Measurements from ENCODE around the gene ARSB. TPM values are rescaled to one million over a fixed set of nuclear protein-coding genes. Genes with fewer than 3 reads are reported as not detected.

Gene ARSB
- total and polyA plus RNA-seq, 10 of the 15 experiments (the other 5 are each of a cell fraction or from before 2014, with no cell fraction given), result 1.2 to 8.2 (median 6.1) TPM

DNA sequence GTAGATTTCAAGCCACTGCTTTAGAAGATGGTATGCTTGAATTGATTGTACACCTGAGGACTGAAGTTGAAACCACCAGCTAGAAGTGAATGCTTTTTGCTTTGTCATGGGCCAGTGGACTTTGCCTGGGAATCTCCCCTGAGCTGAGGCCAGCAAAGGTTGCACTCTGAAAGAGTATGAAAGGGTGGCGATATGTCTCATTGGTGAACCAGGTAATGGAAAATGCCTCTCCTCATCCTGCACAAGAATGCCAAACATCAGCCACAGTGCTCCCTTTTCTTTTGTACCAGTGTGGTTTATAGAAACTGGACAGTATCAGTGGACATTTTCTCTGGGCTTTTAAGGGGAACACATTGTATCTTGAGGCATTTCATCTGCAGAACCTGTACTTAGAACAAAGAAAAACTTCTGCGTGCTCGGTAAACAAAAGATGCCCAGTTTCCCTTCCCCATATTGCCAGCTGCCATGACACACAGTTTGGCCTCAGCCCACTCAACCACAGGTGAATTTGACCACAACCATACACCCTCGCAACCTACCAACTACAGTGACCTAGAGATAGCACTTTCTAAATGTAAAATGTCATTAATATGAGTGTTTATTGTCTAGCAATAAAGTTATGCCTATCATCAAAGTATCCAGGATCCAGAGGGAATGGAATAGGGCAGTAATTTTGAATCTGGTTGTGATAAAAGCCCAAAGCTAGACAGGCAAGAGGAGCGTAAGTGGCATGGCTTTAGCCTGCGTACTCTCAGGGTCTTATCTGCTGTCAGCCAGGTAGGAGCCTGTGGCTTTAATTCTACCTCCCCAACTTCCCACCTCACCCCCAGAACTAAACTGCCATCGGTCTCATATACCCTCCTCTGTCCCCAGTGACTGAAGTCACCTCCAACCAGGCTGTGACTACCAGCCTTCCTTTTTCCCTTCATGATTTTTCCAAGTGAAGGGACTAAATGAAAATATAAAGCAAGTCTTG is 257.0 kb downstream of the ARSB start (continued):
- TF ChIP-seq, protein P1, sequence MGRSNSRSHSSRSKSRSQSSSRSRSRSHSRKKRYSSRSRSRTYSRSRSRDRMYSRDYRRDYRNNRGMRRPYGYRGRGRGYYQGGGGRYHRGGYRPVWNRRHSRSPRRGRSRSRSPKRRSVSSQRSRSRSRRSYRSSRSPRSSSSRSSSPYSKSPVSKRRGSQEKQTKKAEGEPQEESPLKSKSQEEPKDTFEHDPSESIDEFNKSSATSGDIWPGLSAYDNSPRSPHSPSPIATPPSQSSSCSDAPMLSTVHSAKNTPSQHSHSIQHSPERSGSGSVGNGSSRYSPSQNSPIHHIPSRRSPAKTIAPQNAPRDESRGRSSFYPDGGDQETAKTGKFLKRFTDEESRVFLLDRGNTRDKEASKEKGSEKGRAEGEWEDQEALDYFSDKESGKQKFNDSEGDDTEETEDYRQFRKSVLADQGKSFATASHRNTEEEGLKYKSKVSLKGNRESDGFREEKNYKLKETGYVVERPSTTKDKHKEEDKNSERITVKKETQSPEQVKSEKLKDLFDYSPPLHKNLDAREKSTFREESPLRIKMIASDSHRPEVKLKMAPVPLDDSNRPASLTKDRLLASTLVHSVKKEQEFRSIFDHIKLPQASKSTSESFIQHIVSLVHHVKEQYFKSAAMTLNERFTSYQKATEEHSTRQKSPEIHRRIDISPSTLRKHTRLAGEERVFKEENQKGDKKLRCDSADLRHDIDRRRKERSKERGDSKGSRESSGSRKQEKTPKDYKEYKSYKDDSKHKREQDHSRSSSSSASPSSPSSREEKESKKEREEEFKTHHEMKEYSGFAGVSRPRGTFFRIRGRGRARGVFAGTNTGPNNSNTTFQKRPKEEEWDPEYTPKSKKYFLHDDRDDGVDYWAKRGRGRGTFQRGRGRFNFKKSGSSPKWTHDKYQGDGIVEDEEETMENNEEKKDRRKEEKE (IDR thresholded peaks at IDR 0.05), result no peak
- TF ChIP-seq DPF2 (IDR thresholded peaks at IDR 0.05) (peak; percentile 99), SMAD5 (IDR thresholded peaks at IDR 0.05; ENCODE audit: low read depth) (no peak), SPI1 (IDR thresholded peaks at IDR 0.05; ENCODE audit: borderline replicate concordance, insufficient read depth, low read depth, low read length) (peak; percentile 98), TAF1 (IDR thresholded peaks at IDR 0.05; ENCODE audit: borderline replicate concordance, low read depth, low read length) (no peak; the same call in 1 of the 2 replicates), EP300 (IDR thresholded peaks at IDR 0.05; ENCODE audit: borderline replicate concordance in 1 of 2, control insufficient read depth in 1 of 2, low read depth in 2 of 2, low read length in 2 of 2) (peak; percentile 92 to 95), MYC (IDR thresholded peaks at IDR 0.05; ENCODE audit: insufficient read depth, insufficient read length, insufficient replicate concordance, low read length, severe bottlenecking) (no peak), TCF12 (IDR thresholded peaks at IDR 0.05; ENCODE audit: low read depth, low read length) (peak; percentile 100), HCFC1 (IDR thresholded peaks at IDR 0.05; ENCODE audit: low read length) (0 out of 2 replicates have a peak, but pooled peaks have one; percentile 27), NR2F1 (conservative IDR thresholded peaks at IDR 0.05) (peak; percentile 97), REST (IDR thresholded peaks at IDR 0.05; ENCODE audit: low read depth, low read length) (0 out of 2 replicates have a peak, but pooled peaks have one; percentile 14), IKZF2 (IDR thresholded peaks at IDR 0.05) (peak; percentile 92 to 94), SIN3A (IDR thresholded peaks at IDR 0.05; ENCODE audit: low read depth, low read length) (no peak), WRNIP1 (IDR thresholded peaks at IDR 0.05; ENCODE audit: borderline replicate concordance, low read depth, low read length) (no peak), MEF2A (IDR thresholded peaks at IDR 0.05; ENCODE audit: insufficient read depth, low read depth, low read length) (peak; percentile 77)
- TF ChIP-seq, protein P2, sequence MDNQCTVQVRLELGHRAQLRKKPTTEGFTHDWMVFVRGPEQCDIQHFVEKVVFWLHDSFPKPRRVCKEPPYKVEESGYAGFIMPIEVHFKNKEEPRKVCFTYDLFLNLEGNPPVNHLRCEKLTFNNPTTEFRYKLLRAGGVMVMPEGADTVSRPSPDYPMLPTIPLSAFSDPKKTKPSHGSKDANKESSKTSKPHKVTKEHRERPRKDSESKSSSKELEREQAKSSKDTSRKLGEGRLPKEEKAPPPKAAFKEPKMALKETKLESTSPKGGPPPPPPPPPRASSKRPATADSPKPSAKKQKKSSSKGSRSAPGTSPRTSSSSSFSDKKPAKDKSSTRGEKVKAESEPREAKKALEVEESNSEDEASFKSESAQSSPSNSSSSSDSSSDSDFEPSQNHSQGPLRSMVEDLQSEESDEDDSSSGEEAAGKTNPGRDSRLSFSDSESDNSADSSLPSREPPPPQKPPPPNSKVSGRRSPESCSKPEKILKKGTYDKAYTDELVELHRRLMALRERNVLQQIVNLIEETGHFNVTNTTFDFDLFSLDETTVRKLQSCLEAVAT (IDR thresholded peaks at IDR 0.05), result peak; percentile 95
- TF ChIP-seq, protein P3, sequence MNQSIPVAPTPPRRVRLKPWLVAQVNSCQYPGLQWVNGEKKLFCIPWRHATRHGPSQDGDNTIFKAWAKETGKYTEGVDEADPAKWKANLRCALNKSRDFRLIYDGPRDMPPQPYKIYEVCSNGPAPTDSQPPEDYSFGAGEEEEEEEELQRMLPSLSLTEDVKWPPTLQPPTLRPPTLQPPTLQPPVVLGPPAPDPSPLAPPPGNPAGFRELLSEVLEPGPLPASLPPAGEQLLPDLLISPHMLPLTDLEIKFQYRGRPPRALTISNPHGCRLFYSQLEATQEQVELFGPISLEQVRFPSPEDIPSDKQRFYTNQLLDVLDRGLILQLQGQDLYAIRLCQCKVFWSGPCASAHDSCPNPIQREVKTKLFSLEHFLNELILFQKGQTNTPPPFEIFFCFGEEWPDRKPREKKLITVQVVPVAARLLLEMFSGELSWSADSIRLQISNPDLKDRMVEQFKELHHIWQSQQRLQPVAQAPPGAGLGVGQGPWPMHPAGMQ (IDR thresholded peaks at IDR 0.05; ENCODE audit: borderline replicate concordance), result no peak

Measured in GM12878 (cell line).